Neural crest cell (in vitro differentiated cells): ENCODE data around the gene LSM12. TPM values are rescaled to one million over a fixed set of nuclear protein-coding genes. Genes with fewer than 3 reads are reported as not detected.

ENCODE experiments used
- DNase-seq: peaks from one replicate; pipeline ENCODE4 v3.0.0; 2021; ENCODE audit warnings: low read depth, mixed read lengths, low spot score
- H3K27ac Mint-ChIP-seq: one replicate; pipeline ENCODE4 v1.8.0; 2021; ENCODE audit warnings: mild to moderate bottlenecking, mixed read lengths; ENCODE audit not compliant: unreplicated experiment
- H3K27me3 Mint-ChIP-seq: 2 replicates; pipeline ENCODE4 v1.8.0; 2021; ENCODE audit warnings: low read depth, mild to moderate bottlenecking, mixed read lengths
- H3K36me3 Mint-ChIP-seq: 2 replicates; pipeline ENCODE4 v1.8.0; 2021; ENCODE audit warnings: low read depth, mild to moderate bottlenecking, mixed read lengths
- H3K4me1 Mint-ChIP-seq: 2 replicates; pipeline ENCODE4 v1.8.0; 2021; ENCODE audit warnings: mixed read lengths
- H3K4me3 Mint-ChIP-seq: one replicate; pipeline ENCODE4 v1.8.0; 2021; ENCODE audit warnings: mild to moderate bottlenecking, mixed read lengths
- H3K9me3 Mint-ChIP-seq: 2 replicates; pipeline ENCODE4 v1.8.0; 2021; ENCODE audit warnings: mixed read lengths
- CTCF ChIP-seq: fragments of 200-600 bp; sonication (generic); conservative IDR thresholded peaks from 2 replicates; pipeline ENCODE4 v1.5.0; 2021; ENCODE audit warnings: antibody characterized with exemption, mild to moderate bottlenecking
- total RNA-seq: library from RNA; stranded (reverse); gene quantifications from 2 replicates; pipeline ENCODE4 v1.2.1, GENCODE V29; 2021

Gene LSM12
- total RNA-seq, 1 donor from 2014 or later: 60.9 TPM

- TF ChIP-seq CTCF: no peak
- Mint-ChIP-seq H3K27me3 (no peaks in the 10 kb centered on the region), H3K4me1 (peaks cover 35% of the 10 kb centered on the region), H3K9me3 (no peaks in the 10 kb centered on the region), H3K4me3 (no peak overlapping the region), H3K36me3 (no peaks in the 10 kb centered on the region), H3K27ac (peak overlapping the region; percentile 43)
- no peak for DNase-seq
Observed at GRCh38 chr17:44097110-44097958, 30.9 kb upstream of the LSM12 start.

- Mint-ChIP-seq H3K27me3 (no peaks in the 10 kb centered on the region), H3K36me3 (no peaks in the 10 kb centered on the region), H3K9me3 (no peaks in the 10 kb centered on the region), H3K4me3 (peak overlapping the region; percentile 80), H3K27ac (peak overlapping the region; percentile 99), H3K4me1 (peaks cover 26% of the 10 kb centered on the region)
- no peak for TF ChIP-seq CTCF
- peak; percentile 63 for DNase-seq
Observed at GRCh38 chr17:44095647-44096496, 29.4 kb upstream of the LSM12 start.

GRCh38 chr17:44095388-44095646 lies 28.8 kb upstream of the LSM12 start:
- Mint-ChIP-seq H3K27ac (peak overlapping the region; percentile 99), H3K4me1 (peaks cover 26% of the 10 kb centered on the region), H3K4me3 (peak overlapping the region; percentile 80), H3K9me3 (no peaks in the 10 kb centered on the region), H3K36me3 (no peaks in the 10 kb centered on the region), H3K27me3 (no peaks in the 10 kb centered on the region)
- TF ChIP-seq CTCF: no peak
- no peak for DNase-seq

GRCh38 chr17:44094701-44095387 lies 28.4 kb upstream of the LSM12 start:
- Mint-ChIP-seq H3K4me3 (peak overlapping the region; percentile 80), H3K27ac (no peak overlapping the region), H3K27me3 (no peaks in the 10 kb centered on the region), H3K4me1 (peaks cover 26% of the 10 kb centered on the region), H3K9me3 (no peaks in the 10 kb centered on the region), H3K36me3 (no peaks in the 10 kb centered on the region)
- no peak for TF ChIP-seq CTCF
- no peak for DNase-seq

GRCh38 chr17:44093231-44093900 lies 26.9 kb upstream of the LSM12 start:
- Mint-ChIP-seq H3K9me3 (no peaks in the 10 kb centered on the region), H3K27ac (no peak overlapping the region), H3K4me1 (peaks cover 31% of the 10 kb centered on the region), H3K27me3 (no peaks in the 10 kb centered on the region), H3K36me3 (no peaks in the 10 kb centered on the region), H3K4me3 (peak overlapping the region; percentile 47)
- no peak for TF ChIP-seq CTCF
- DNase-seq: no peak
